Activated T-cell treated with anti-CD3 and anti-CD28 coated beads for 24 hours (primary cell): ENCODE measurements around the gene SUSD4.
"Not testable (repeated sequence)": the region's sequence is repeated elsewhere in the genome, so short reads cannot be mapped to it uniquely, and the experiment has no call there.

Source experiments
- DNase-seq: peaks from one replicate; pipeline ENCODE4 v3.0.0-alpha.2; 2020; ENCODE audit warnings: low read depth

The SUSD4 gene

DNA sequence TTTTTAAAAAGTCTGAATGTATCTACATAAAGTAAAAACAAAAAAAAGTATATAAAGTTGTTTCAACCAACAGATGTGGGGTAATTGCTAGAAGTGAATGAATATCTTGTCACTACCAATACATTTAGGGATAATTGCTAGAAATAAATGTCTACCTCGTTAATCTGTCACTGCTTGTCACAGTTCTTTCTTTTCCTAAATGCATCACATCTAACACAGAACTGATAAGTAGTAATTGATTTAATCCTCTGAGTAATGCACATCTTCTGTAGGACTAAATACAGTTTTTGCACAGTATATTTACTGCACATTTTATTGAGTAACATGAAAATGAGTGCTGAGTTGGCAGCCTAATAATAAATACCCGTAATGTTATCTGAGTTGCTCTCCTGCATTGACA, 72.2 kb downstream of the SUSD4 start:
- DNase-seq = no peak

GRCh38 chr1:223290397-223290796, 73.6 kb downstream of the SUSD4 start:
- DNase-seq = no peak

GRCh38 chr1:223289621-223290020, 74.4 kb downstream of the SUSD4 start:
- no peak for DNase-seq

GRCh38 chr1:223288826-223289225, 75.2 kb downstream of the SUSD4 start:
- DNase-seq = no peak

GRCh38 chr1:223285452-223285851, 78.5 kb downstream of the SUSD4 start:
- no peak for DNase-seq

- not testable (repeated sequence) for DNase-seq
These were observed 80.3 kb downstream of the SUSD4 start for GRCh38 chr1:223283697-223284096.

GRCh38 chr1:223278311-223278710, 85.7 kb downstream of the SUSD4 start:
- not testable (repeated sequence) for DNase-seq

DNA sequence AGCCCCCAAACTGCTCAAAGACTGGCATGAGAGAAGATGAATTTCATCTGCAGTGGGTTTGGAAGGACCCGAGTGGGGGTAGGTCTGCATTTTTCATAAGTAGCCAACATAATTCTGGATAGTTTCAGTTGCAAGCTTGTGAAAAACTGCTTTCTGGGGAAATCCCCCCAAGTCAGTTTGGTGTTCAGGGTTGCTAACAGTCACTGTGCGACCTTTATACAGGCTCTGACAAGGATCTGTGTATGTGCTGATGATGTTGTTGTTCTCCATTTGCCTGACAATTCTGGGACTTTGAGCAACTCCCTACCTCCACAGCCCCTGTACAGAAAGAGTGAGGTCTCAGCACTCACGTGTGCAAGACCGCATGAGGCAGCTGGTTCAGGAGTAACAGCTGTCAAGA, 87.9 kb downstream of the SUSD4 start:
- no peak for DNase-seq

GRCh38 chr1:223273511-223273910, 90.5 kb downstream of the SUSD4 start:
- DNase-seq = no peak

DNA sequence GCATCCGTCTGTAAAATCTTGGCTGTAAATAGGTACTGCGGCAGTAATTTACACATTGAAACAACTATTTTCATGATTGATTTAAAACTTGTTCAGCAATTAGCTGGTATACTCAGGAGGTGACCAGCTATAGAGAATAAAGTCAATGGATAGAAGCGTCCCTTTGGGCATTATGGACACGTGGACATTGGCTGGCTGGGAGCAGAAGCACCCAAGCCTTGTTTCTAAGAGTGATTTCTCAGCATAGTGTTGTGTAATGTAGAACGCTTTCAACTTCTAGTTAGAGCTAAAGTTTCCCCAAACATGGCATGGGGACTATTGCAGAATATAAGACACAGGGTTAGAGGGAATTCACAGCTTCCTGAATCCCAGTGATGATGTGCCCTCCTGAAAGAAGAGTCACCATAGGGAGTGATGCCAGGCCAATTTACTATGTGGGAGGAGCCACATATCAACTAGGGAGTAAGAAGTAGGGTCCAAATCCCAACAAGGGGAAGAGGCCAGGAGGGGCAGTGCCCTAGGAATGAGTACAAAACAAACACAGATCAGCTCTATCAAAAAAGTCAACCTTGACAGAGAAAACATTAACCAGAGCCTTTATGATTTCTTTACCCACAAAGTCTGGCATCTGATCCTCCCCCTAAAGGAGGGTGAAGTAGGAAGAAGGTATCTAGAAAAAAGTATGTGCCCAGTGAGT, 92.7 kb downstream of the SUSD4 start:
- no peak for DNase-seq

- no peak for DNase-seq
These were observed 93.8 kb downstream of the SUSD4 start for GRCh38 chr1:223270155-223270554.

DNA sequence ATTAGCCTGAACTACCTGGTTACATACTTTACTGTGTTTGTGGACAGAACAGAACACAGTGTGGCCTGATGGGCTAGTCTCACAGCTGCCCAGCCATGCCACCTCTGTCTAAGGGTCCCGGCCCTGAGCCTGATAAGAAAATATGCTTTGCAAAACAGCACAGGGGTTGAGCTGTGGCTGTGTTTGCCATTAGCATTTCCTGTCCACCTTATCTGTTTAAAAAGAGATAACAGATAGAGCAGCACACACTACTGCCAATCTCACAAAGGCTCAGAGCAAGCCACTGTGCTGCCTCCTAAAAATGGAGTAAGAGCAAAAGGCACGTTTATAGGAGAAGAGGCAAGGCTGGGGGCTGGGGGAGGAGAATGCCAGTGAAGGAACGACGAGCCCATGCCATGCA, 95.0 kb downstream of the SUSD4 start:
- DNase-seq = no peak

DNA sequence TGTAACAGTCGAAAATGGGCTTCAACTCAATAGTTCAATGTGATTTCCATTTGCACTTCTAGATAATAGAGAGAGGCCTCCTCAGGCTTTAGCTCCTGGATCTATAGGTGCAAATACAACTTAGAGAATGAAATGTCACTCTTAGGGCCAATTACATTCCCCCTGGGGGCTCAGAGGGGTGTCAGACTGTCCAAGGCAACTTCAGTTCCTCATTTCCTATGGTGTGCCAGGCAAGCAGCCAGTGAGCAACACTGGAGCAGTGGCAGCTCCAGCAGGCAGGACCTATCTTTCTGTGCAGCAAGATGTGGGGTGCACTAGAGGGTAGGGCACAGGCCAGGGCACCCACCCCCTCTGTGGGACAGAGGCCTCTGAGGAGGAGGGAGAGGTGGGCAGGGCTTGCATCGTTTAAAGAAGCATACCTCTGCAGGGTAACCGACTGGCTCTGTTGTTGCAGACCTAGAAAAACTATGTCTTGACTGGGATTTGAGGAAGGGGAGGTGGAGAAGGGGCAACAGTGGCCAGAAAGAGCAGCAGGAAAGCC, 97.3 kb downstream of the SUSD4 start:
- DNase-seq = no peak

DNA sequence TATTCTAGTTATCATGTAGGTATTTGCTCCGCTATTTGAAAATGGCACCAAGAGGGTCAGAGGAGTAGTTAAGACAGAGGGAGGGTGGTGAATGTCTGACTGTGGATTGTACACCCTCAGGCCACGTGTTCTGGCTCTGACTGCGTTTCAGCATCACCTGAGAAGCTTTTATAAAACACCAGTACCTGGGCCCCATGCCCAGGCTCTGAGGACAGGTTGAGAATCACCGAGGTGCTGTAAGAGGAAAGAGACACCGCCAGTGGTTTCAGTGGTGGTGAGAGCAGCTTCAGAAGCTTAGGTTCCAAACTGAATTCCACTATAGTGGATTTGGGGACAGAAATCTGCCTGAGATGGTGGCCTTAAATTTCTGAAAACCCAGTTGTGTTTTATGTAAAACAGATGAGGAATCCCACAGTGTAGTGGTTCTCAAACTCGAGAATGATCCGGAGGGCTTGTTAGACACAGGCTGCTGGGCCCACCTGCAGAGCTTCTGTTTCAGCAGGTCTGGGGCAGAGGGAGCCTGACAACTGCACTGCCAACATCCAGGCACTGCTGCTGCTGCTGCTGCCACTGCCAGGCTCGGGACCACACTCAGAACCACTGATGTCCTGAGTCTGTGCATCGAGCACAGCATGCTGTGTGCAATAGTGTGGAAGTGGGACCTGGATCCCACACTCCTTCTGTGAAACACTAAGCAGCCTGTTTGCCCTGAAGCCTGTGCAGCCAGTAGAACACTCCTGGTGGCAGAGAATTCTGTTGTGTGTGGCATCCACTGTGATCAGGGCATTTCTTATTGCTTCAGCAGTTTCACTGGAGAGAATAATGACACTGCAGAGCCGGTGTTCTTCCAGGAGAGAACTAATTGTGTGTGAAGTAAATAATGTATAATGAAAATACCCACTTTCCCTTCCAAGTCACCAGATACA, 98.7 kb downstream of the SUSD4 start:
- DNase-seq = no peak

DNA sequence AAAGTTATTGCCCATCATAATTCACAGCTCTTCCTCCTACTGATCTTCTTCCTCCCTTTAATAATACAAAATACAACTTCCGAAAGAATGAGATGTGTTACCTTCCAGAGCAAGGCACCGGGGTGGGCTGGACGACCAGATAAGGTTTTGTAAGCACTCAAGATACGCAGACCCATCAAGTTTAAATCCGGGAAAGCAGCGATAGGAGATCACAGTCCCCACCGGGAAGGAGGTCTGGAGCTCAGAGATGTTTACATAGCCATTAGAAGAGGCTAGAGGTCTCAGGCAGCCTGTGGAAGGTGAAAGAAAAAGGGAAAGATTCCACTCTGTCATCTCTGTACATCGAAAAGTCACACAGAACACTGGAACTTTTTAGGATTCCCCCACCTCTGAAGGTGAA, 99.4 kb downstream of the SUSD4 start:
- no peak for DNase-seq

GRCh38 chr1:223261914-223262313, 102.1 kb downstream of the SUSD4 start:
- DNase-seq = no peak

GRCh38 chr1:223260712-223261111, 103.3 kb downstream of the SUSD4 start:
- no peak for DNase-seq

DNA sequence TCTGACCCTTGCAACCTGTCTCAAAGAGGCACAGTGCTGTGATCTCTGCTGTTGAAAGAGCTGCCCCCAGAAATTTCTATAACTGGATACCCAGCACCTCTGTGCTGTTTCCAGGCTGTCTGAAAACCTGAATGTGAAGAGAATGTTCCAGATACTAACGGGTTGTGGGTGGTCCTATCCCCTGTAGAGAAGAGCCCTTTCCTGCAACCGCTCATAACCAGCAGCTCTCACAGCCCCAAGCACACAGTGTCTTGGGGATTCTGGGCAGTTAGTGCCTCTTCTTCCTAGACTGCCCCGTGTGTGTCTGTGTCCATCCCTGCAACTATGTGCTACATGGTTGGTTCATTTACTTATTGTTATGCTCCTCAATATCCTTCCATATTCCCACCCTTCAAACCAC, 104.5 kb downstream of the SUSD4 start:
- DNase-seq = no peak

GRCh38 chr1:223258751-223259198, 105.2 kb downstream of the SUSD4 start:
- no peak for DNase-seq

DNA sequence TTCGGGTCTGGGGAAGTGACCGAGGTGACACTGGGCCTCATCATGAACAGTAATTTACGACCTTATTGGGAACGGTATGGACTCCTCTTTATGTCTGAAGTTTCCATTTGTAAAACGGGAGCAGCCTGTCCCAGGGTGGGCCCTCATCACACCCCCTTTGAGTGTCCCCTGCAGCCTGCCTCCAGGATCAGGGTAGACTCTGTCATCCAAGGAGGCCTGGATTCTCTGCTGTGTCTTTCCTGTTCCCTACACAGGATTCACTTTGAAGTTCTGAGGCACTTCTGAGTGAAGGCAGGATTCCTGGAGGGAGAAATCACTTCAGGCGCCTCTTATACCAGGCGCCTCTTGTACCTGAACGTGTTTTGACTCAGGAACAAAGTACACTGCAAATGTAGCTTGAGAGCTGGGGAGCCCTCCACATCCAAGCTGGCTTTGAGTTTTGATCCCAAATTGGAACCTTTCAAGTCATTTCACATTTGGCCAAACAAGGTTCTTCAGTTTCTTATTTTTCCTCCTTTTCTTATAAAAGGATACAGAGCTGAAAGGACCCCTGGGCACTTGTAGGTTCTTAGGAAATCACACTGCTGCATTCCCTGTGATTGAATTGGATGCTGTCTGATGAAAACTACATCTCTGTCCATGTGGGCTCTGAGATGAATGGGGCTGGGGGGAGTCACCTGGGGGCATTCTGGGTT, 106.0 kb downstream of the SUSD4 start:
- DNase-seq = no peak

DNA sequence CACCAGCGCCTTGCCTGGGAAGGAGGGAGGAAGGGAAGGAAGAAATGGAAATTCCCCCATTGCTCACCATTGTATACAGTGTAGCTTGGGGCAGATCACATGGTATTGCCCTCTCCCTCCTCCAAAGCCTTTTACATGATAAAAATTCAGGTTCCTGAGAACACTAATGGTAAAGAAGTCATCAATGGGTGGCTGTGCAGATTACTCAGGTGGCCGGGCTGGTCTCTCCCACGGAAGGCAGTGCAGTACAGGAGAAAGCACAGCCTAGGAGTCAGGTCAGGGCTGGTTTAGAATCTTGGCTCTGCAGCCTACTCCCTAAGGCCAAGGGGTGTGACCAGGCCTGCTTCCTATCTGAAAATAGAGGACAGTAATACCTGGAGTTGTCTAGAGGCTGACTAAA, 107.9 kb downstream of the SUSD4 start:
- DNase-seq = no peak

DNA sequence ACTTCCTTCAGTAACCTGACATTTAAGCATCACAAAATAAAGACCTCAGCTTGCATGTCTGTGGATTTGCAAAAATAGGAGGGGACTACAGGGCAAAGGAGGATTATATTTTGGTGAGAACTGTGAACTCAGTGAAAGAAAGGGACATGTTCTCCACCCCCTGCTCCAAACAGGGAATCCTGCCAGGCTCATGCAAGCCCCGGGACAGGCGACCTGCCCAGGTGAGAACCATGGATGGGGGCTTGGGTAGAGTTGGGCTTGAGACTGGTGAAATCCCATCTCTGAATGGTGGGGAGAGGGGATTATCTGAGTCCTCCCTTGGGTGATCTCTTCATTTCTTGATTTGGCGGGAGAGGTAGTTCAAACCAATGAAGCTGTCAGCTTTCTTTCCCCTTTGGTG, 110.1 kb downstream of the SUSD4 start:
- no peak for DNase-seq
